ENCODE measurements around the gene LHFPL5.

The LHFPL5 gene

DNA sequence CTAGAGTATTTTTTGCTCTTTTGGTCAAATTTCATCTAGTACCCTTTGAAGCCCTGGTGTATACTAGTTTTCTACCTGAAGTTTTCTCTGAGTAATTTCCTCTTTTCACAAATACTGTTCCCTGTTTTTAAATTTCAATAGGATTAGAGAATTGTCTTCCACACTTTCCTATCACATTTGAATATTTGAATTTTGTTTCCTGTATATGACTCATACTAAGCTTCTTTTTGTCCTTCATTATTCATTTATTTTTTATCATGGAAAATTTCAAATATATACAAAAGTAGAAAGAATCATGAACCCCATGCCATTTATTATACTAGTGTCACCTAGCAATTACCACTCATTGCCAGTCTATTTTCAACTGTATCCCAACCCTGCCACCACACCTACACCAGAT, 52.7 kb downstream of the LHFPL5 start:
- DNase-seq: no peak

DNA sequence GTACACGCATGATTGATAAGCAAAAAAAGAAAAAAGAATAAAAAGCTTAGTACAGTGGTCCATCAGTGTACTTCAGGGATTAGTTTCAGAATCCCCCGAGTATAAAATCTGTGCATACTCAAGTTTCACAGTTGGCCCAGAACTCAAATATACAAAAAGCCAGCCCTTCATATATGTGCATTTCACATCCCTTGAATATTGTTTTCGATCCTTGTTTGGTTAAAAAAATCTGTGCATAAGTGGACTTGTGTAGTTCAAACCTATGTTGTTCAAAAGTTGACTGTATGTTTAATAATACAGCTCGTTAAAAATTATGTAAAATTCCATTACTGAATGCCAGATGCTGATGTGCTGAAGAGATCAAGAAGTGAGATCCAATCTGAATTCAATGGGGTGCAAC, 54.2 kb downstream of the LHFPL5 start:
- DNase-seq: no peak

Measured in NCI-H1436 (cell line).